Muscle of leg (tissue), 11 donors: ENCODE data around the gene CRISPLD2. TPM values are rescaled to one million over a fixed set of nuclear protein-coding genes. Genes with fewer than 3 reads are reported as not detected.
A peak's percentile ranks its signal among the peaks of the same experiment; 100 is the strongest.

Source experiments
- DNase-seq: peaks from one replicate; pipeline ENCODE4 v3.0.0; 2013
- H3K27ac ChIP-seq: one replicate; pipeline ENCODE4 v1.5.1; 2013; ENCODE audit warnings: mild to moderate bottlenecking, low read length, control low read depth
- H3K27me3 ChIP-seq: one replicate; pipeline ENCODE4 v1.6.1; 2013; ENCODE audit warnings: low read length; ENCODE audit not compliant: control insufficient read depth, insufficient read depth
- H3K36me3 ChIP-seq: one replicate; pipeline ENCODE4 v1.6.1; 2013; ENCODE audit warnings: low read length; ENCODE audit not compliant: control insufficient read depth, insufficient read depth
- H3K4me1 ChIP-seq: one replicate; pipeline ENCODE4 v1.6.1; 2013; ENCODE audit warnings: low read length; ENCODE audit not compliant: control insufficient read depth, insufficient read depth
- H3K4me3 ChIP-seq: one replicate; pipeline ENCODE4 v1.5.1; 2013; ENCODE audit warnings: low read length, control low read depth
- H3K9me3 ChIP-seq: replicated peaks from 2 replicates; pipeline ENCODE4 v1.6.1; 2013; ENCODE audit warnings: low read depth, low read length; ENCODE audit not compliant: control insufficient read depth
- WGBS: methylation state at CpG from one replicate; pipeline ENCODE4 v1.1.5; 2013; ENCODE audit warnings: missing lambda C conversion rate; ENCODE audit not compliant: insufficient coverage; 5-methylcytosine and 5-hydroxymethylcytosine counted together
- polyA plus RNA-seq, 8 donors: library from polyadenylated mRNA; unstranded; fragments of 120-200 nt; gene quantifications; one replicate each; pipeline versions ENCODE4 v1.2.1 to v1.2.3, GENCODE V29; 2013; ENCODE audit warnings: inconsistent platforms in 1 of 8, low replicate concordance in 1 of 8; ENCODE audit not compliant: insufficient read length in 8 of 8, insufficient read depth in 1 of 8
- total RNA-seq: library from RNA; stranded (reverse); fragments of 120-200 nt; gene quantifications from one replicate; pipeline ENCODE4 v1.2.4, GENCODE V29; 2013

The CRISPLD2 gene
- total and polyA plus RNA-seq, 9 donors, result 5.2 to 10.4 (median 6.4) TPM

- Histone ChIP-seq H3K27ac (no peak overlapping the region), H3K36me3 (no peaks in the 10 kb centered on the region), H3K27me3 (peaks cover 18% of the 10 kb centered on the region), H3K4me3 (no peak overlapping the region), H3K4me1 (no peaks in the 10 kb centered on the region), H3K9me3 (no peaks in the 10 kb centered on the region)
- WGBS, result 90% methylated on average over 6 of the region's 8 CpGs
- DNase-seq, result no peak
Measured at GRCh38 chr16:84899414-84899813, 79.6 kb downstream of the CRISPLD2 start.

GRCh38 chr16:84905965-84906460, 86.2 kb downstream of the CRISPLD2 start:
- DNase-seq, result no peak
- H3K9me3 ChIP-seq, result no peaks in the 10 kb centered on the region
- peaks cover 2% of the 10 kb centered on the region for H3K36me3 ChIP-seq
- H3K4me1 ChIP-seq, result no peaks in the 10 kb centered on the region
- H3K27me3 ChIP-seq, result peaks cover 7% of the 10 kb centered on the region
- no peak overlapping the region for H3K4me3 ChIP-seq
- 80% methylated on average over 5 of the region's 9 CpGs for WGBS
- H3K27ac ChIP-seq, result no peak overlapping the region

- peaks cover 9% of the 10 kb centered on the region for H3K27me3 ChIP-seq
- peaks cover 2% of the 10 kb centered on the region for H3K36me3 ChIP-seq
- H3K4me3 ChIP-seq, result no peak overlapping the region
- no peaks in the 10 kb centered on the region for H3K9me3 ChIP-seq
- no peaks in the 10 kb centered on the region for H3K4me1 ChIP-seq
- H3K27ac ChIP-seq, result no peak overlapping the region
- no peak for DNase-seq
- WGBS, result 86% methylated on average over 10 of the region's 13 CpGs
Measured at GRCh38 chr16:84907051-84907450, 87.3 kb downstream of the CRISPLD2 start.

GRCh38 chr16:84907575-84907974, 87.8 kb downstream of the CRISPLD2 start:
- Histone ChIP-seq H3K4me1 (no peaks in the 10 kb centered on the region), H3K27ac (no peak overlapping the region), H3K36me3 (peaks cover 2% of the 10 kb centered on the region), H3K27me3 (peaks cover 9% of the 10 kb centered on the region), H3K9me3 (no peaks in the 10 kb centered on the region), H3K4me3 (no peak overlapping the region)
- 74% methylated on average over 5 of the region's 12 CpGs for WGBS
- no peak for DNase-seq

GRCh38 chr16:84909476-84910085, 89.8 kb downstream of the CRISPLD2 start:
- H3K9me3 ChIP-seq, result no peaks in the 10 kb centered on the region
- no peak overlapping the region for H3K4me3 ChIP-seq
- no peak for DNase-seq
- no peak overlapping the region for H3K27ac ChIP-seq
- peaks cover 11% of the 10 kb centered on the region for H3K4me1 ChIP-seq
- WGBS, result 86% methylated on average over 7 of the region's 9 CpGs
- peaks cover 2% of the 10 kb centered on the region for H3K36me3 ChIP-seq
- H3K27me3 ChIP-seq, result peaks cover 10% of the 10 kb centered on the region

GRCh38 chr16:84911486-84912216, 91.9 kb downstream of the CRISPLD2 start:
- Histone ChIP-seq H3K4me3 (no peak overlapping the region), H3K36me3 (peaks cover 2% of the 10 kb centered on the region), H3K27me3 (peaks cover 20% of the 10 kb centered on the region), H3K9me3 (no peaks in the 10 kb centered on the region), H3K27ac (no peak overlapping the region), H3K4me1 (peaks cover 24% of the 10 kb centered on the region)
- WGBS, result 88% methylated on average over 12 of the region's 16 CpGs
- DNase-seq, result no peak

- H3K9me3 ChIP-seq, result no peaks in the 10 kb centered on the region
- no peak overlapping the region for H3K27ac ChIP-seq
- DNase-seq, result peak; percentile 81
- peaks cover 34% of the 10 kb centered on the region for H3K4me1 ChIP-seq
- no peaks in the 10 kb centered on the region for H3K36me3 ChIP-seq
- no peak overlapping the region for H3K4me3 ChIP-seq
- peaks cover 34% of the 10 kb centered on the region for H3K27me3 ChIP-seq
- 8% methylated on average over 5 of the region's 6 CpGs for WGBS
Measured at GRCh38 chr16:84913315-84913714, 93.5 kb downstream of the CRISPLD2 start.

GRCh38 chr16:84914273-84914672, 94.5 kb downstream of the CRISPLD2 start:
- peaks cover 39% of the 10 kb centered on the region for H3K4me1 ChIP-seq
- H3K27ac ChIP-seq, result no peak overlapping the region
- H3K27me3 ChIP-seq, result peaks cover 39% of the 10 kb centered on the region
- no peaks in the 10 kb centered on the region for H3K36me3 ChIP-seq
- no peak overlapping the region for H3K4me3 ChIP-seq
- DNase-seq, result peak; percentile 66
- no peaks in the 10 kb centered on the region for H3K9me3 ChIP-seq
- 50% methylated on average over 1 of the region's 5 CpGs for WGBS

GRCh38 chr16:84916178-84916577, 96.4 kb downstream of the CRISPLD2 start:
- Histone ChIP-seq H3K9me3 (no peaks in the 10 kb centered on the region), H3K36me3 (no peaks in the 10 kb centered on the region), H3K4me1 (peaks cover 51% of the 10 kb centered on the region), H3K27me3 (peaks cover 41% of the 10 kb centered on the region), H3K4me3 (no peak overlapping the region), H3K27ac (no peak overlapping the region)
- DNase-seq, result no peak
- WGBS, result 61% methylated on average over 8 of the region's 9 CpGs

- H3K27me3 ChIP-seq, result peaks cover 39% of the 10 kb centered on the region
- H3K4me1 ChIP-seq, result peaks cover 56% of the 10 kb centered on the region
- no peak overlapping the region for H3K27ac ChIP-seq
- 58% methylated on average over 2 of the region's 6 CpGs for WGBS
- H3K4me3 ChIP-seq, result no peak overlapping the region
- DNase-seq, result no peak
- H3K36me3 ChIP-seq, result no peaks in the 10 kb centered on the region
- no peaks in the 10 kb centered on the region for H3K9me3 ChIP-seq
Measured at GRCh38 chr16:84916850-84917249, 97.1 kb downstream of the CRISPLD2 start.
